T47D (cell line): ENCODE data around the gene BCAS3.

Experiments
- DNase-seq, 2 experiments: peaks; one replicate each; pipeline versions ENCODE4 v3.0.0 to v3.0.0-alpha.2; 2011 to 2012; ENCODE audit warnings: low read depth in 1 of 2, low spot score in 1 of 2
- JUND ChIP-seq: IDR thresholded peaks from 2 replicates; pipeline ENCODE4 v1.6.1; 2012; ENCODE audit warnings: low read depth
- in situ Hi-C: cut with HindIII; loops from 2 replicates; pipeline ENCODE4 v1.10.0; 2016; ENCODE audit warnings: low sequenced_read_pairs, low pct_unique_long_range_greater_than_20kb

Gene BCAS3

GRCh38 chr17:61325382-61326073 lies 647.9 kb downstream of the BCAS3 start:
- in situ Hi-C loops, result no loop called here
- no peak for DNase-seq
- no peak for TF ChIP-seq JUND

GRCh38 chr17:61326330-61326729 lies 648.7 kb downstream of the BCAS3 start:
- no peak for TF ChIP-seq JUND
- in situ Hi-C loops, result no loop called here
- no peak for DNase-seq

GRCh38 chr17:61328351-61328750 lies 650.7 kb downstream of the BCAS3 start:
- in situ Hi-C loops, result no loop called here
- DNase-seq, result no peak
- TF ChIP-seq JUND, result no peak

GRCh38 chr17:61330174-61331150 lies 652.8 kb downstream of the BCAS3 start:
- TF ChIP-seq JUND, result no peak
- no peak for DNase-seq
- in situ Hi-C loops, result no loop called here

- in situ Hi-C loops, result no loop called here
- no peak for TF ChIP-seq JUND
- DNase-seq, result no peak
Observed at GRCh38 chr17:61331178-61331577, 653.5 kb downstream of the BCAS3 start.

- TF ChIP-seq JUND, result no peak
- in situ Hi-C loops, result no loop called here
- no peak for DNase-seq
Observed at GRCh38 chr17:61331886-61332285, 654.2 kb downstream of the BCAS3 start.

GRCh38 chr17:61333136-61333535 lies 655.5 kb downstream of the BCAS3 start:
- in situ Hi-C loops, result no loop called here
- no peak for DNase-seq
- no peak for TF ChIP-seq JUND

GRCh38 chr17:61334673-61335072 lies 657.0 kb downstream of the BCAS3 start:
- DNase-seq, result no peak
- no peak for TF ChIP-seq JUND
- in situ Hi-C loops, result no loop called here

GRCh38 chr17:61335105-61335844 lies 657.6 kb downstream of the BCAS3 start:
- DNase-seq, result no peak
- TF ChIP-seq JUND, result no peak
- in situ Hi-C loops, result no loop called here

GRCh38 chr17:61335845-61336655 lies 658.4 kb downstream of the BCAS3 start:
- peak in 1 of 2 experiments; percentile 78 for DNase-seq
- TF ChIP-seq JUND, result peak; percentile 61; the same call in 1 of the 2 replicates
- in situ Hi-C loops, result no loop called here

- no peak for DNase-seq
- in situ Hi-C loops, result no loop called here
- TF ChIP-seq JUND, result no peak
Observed at GRCh38 chr17:61337290-61337689, 659.6 kb downstream of the BCAS3 start.
